Left ventricle myocardium inferior (tissue), 1 donor: Measurements from ENCODE around the gene HOXA3. TPM values are rescaled to one million over a fixed set of nuclear protein-coding genes. Genes with fewer than 3 reads are reported as not detected.
A peak's percentile ranks its signal among the peaks of the same experiment; 100 is the strongest.

ENCODE experiments used
- DNase-seq: peaks from one replicate; pipeline ENCODE4 v3.0.0-alpha.2; 2020
- H3K27ac ChIP-seq: fragments of 200-600 bp; replicated peaks from 2 replicates; pipeline ENCODE4 v1.8.0; 2021
- H3K27me3 ChIP-seq: fragments of 200-600 bp; 2 replicates; pipeline ENCODE4 v1.8.0; 2021; ENCODE audit warnings: low read depth
- H3K36me3 ChIP-seq: fragments of 200-600 bp; 2 replicates; pipeline ENCODE4 v1.8.0; 2021
- H3K4me1 ChIP-seq: fragments of 200-600 bp; 2 replicates; pipeline ENCODE4 v1.8.0; 2021
- H3K4me3 ChIP-seq: fragments of 200-600 bp; 2 replicates; pipeline ENCODE4 v1.8.0; 2021; ENCODE audit warnings: mild to moderate bottlenecking, moderate library complexity
- H3K9me3 ChIP-seq: fragments of 200-600 bp; replicated peaks from 2 replicates; pipeline ENCODE4 v1.8.0; 2021
- intact Hi-C: fragments of 100-400 bp; cut with micrococcal nuclease; formaldehyde crosslinking; loops from one replicate; pipeline ENCODE4 v1.11.0; 2022
- total RNA-seq: library from RNA; stranded (reverse); fragmentation: NEBNext Ultra II Directional; extraction: Animal tissue kit (Norgen Biotek cat#: 25700); gene quantifications from one replicate; pipeline ENCODE4 v1.2.1, GENCODE V29; 2021
- TF ChIP-seq, protein P1 (sequence below): fragments of 200-600 bp; IDR thresholded peaks from 2 replicates; pipeline ENCODE4 v1.8.0; 2021; ENCODE audit warnings: antibody characterized with exemption, mild to moderate bottlenecking, borderline replicate concordance
- donor health status: DM: no; HTN: yes; CAD: no; lungs with severe emphysema.

The HOXA3 gene
- total RNA-seq, 1 donor from 2014 or later = not detected

DNA sequence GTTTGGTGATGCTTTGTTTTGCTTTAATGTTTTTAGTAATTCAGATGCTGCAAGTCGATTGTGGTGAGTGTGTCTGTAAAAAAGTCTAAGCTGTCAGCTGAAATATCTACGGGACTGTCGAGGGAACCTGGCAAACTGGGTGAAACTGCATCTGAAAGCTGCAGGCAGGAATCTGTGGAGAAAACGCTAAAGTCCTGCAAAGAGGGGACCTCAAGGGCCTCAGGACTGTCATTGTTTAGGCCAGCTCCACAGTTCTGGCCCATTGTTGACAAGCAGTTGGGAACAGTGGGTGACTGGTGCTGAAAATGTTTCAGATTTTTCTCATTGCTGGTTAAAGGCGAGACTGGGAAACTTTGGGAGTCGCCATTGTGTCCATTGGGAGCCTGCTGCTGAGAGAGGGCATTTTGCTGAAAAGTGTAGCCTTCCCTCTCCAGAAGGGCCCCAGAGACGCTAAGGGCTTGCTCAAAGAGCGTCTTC lies 51.7 kb downstream of the HOXA3 start:
- no peak for DNase-seq
- peak overlapping the region; percentile 52 for H3K27ac ChIP-seq
- TF ChIP-seq, protein P1, sequence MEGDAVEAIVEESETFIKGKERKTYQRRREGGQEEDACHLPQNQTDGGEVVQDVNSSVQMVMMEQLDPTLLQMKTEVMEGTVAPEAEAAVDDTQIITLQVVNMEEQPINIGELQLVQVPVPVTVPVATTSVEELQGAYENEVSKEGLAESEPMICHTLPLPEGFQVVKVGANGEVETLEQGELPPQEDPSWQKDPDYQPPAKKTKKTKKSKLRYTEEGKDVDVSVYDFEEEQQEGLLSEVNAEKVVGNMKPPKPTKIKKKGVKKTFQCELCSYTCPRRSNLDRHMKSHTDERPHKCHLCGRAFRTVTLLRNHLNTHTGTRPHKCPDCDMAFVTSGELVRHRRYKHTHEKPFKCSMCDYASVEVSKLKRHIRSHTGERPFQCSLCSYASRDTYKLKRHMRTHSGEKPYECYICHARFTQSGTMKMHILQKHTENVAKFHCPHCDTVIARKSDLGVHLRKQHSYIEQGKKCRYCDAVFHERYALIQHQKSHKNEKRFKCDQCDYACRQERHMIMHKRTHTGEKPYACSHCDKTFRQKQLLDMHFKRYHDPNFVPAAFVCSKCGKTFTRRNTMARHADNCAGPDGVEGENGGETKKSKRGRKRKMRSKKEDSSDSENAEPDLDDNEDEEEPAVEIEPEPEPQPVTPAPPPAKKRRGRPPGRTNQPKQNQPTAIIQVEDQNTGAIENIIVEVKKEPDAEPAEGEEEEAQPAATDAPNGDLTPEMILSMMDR = no peak
- H3K27me3 ChIP-seq = peaks cover 100% of the 10 kb centered on the region
- H3K36me3 ChIP-seq = no peaks in the 10 kb centered on the region
- no peaks in the 10 kb centered on the region for H3K9me3 ChIP-seq
- intact Hi-C loops = no loop called here
- peak overlapping the region; percentile 48 for H3K4me3 ChIP-seq
- H3K4me1 ChIP-seq = peaks cover 52% of the 10 kb centered on the region

DNA sequence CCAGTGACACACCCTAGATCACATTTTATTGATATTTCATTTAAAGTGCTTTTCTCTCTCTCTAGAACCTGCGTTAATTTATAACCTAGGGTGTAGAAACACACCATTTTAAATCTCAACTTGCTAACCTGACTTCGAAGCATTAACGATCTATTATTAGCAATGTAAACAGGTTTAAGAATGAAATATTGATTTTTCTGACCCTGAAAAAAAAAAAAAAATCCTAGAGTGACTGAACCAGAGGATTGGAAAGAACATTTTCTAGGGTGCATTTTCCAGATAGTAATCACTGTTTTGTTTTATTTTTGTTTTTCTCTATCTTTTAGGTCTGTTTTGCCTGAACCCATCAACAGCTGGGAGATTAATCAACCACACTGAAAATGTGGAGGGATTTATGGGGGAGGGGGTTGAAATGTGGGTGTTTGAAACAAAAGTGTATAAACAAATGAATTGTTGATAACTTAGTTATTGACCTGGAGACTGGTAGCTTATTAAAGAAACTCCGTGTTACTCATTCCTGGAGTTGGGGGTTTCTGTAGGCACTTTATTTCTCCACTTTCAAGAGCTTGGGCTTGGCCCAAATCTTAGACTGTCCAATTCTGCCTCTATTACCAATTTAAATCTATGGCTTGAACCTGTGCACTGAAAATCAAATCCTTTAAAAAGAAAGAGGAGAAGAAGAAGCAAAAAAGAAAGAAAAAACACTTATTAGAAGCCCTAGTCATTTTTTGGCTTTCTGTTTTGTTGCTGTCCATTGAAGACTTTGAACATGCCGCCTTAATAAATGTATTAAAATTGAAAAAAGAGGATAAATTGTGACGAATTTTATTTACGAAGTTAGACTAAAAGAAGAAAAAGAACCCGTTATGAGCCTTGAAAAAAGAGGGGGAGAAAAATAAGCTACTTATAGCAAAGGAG lies 52.7 kb downstream of the HOXA3 start:
- H3K27me3 ChIP-seq = peaks cover 100% of the 10 kb centered on the region
- TF ChIP-seq, protein P1 = no peak
- H3K4me1 ChIP-seq = peaks cover 52% of the 10 kb centered on the region
- intact Hi-C loops = no loop called here
- DNase-seq = no peak
- no peak overlapping the region for H3K27ac ChIP-seq
- no peaks in the 10 kb centered on the region for H3K36me3 ChIP-seq
- no peak overlapping the region for H3K4me3 ChIP-seq
- H3K9me3 ChIP-seq = no peaks in the 10 kb centered on the region

DNA sequence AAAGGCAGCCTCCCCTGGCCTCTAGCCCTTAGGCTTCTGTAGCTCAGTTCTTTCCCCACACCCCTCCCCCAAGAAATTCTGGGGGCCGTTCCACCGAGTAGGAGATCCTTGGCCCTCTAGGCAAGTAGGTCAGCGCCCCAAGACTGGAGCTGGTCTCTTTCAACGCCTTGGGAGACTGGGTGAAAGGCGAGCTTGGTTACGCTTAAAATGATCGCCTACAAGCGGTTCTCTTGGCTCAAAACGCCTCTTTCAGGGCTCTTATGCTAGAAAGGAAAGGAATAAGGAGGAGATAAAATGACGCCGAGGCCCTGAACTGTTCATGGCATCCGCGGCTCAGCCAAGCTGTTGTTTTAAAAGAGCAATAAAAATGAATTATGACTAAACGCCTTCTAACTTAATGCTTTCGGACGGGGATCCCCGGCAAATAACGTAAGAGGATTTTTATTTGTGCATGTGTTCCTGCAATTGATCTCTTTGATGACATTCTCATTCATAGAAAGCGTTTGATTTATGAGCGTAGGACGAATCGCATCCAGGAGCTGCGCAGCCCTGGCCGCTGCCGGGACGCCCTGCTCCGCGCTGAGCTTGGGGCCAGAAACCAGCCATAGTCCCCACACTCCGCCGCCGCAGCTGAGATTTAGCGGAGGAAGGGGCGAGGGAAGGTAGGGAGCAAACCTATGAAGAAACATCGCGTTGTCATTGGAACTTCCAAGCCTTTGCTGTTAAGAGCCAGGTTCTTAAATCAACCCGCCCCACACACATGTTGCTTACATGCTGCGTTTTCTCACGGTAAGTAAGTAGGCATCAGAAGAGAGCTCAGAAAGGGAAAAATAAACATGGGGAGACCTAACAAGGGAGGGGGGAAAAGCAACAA lies 53.6 kb downstream of the HOXA3 start:
- H3K4me3 ChIP-seq = peak overlapping the region; percentile 71
- DNase-seq = no peak
- H3K27me3 ChIP-seq = peaks cover 100% of the 10 kb centered on the region
- intact Hi-C loops = no loop called here
- no peaks in the 10 kb centered on the region for H3K9me3 ChIP-seq
- TF ChIP-seq, protein P1 = no peak
- H3K27ac ChIP-seq = peak overlapping the region; percentile 27
- no peaks in the 10 kb centered on the region for H3K36me3 ChIP-seq
- peaks cover 52% of the 10 kb centered on the region for H3K4me1 ChIP-seq

DNA sequence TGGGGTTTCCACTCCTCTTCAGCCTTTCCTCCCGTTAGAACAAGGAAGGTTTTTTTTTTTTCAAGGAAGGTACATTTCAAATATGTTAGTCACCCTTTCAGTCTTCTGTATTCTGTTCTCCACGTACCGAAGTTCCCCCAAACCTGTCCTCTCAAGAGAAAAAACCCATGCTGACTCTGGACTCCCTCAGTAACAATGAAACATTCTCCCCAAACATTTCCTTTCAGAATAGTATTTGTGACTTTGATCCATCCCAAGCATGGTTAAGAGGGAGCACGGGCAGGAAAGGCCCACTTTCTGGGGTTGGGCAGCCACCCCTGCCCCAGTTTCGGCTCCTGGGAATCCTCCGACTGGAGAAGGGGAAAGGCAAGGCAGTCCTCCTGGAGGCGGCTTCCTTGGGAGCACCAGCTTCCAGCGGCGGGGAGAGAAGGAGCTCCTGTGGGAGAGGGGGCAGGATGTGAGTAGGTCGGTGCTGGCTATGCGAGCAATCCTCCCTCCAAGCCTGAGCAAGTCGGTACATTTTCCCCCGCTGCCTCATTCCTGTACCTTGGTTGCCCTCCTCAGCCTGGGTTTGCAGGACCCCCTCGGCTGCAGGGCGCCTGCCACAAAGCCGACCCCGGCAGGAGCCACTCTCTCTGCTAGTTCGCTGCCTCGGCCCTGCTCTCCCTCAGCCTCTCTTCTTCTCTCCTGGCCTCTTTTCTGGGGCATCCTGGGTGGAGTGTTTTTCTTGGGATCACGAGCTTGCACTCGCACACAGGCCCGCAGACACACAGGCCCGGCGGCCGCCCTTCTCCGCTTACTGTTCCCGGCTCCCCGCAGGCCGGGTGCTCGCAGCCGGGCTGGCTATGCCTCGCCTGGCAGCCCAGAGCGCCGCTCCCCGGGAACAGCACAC lies 54.5 kb downstream of the HOXA3 start:
- Histone ChIP-seq H3K36me3 (no peaks in the 10 kb centered on the region), H3K27ac (peak overlapping the region; percentile 27), H3K27me3 (peaks cover 100% of the 10 kb centered on the region), H3K4me3 (peak overlapping the region; percentile 71), H3K9me3 (no peaks in the 10 kb centered on the region), H3K4me1 (peaks cover 46% of the 10 kb centered on the region)
- intact Hi-C loops = no loop called here
- TF ChIP-seq, protein P1 = no peak
- no peak for DNase-seq
